ENCODE data around the gene NDST4.

The NDST4 gene

DNA sequence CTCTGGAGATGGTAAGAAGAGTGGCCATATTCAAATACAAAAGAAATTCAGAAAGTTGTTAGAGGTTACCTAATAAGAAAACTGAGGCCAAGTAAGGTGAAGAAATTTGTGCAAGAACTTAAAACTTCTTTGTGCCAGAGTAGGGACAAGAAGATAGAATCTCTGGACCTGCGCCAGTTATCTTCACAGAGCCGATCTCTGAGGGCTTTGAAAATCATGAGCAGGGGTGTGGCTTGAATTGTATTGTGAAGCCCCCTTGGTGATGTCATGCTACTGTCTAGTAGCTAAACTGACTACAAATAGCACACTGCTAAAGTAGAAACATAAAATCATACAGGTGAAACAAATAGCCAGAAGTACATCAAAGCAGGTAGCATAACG is 330.2 kb downstream of the NDST4 start:
- Histone ChIP-seq H3K27me3 (replicated peaks; ENCODE audit: control insufficient read depth, insufficient read depth, low read length) (no peaks in the 10 kb centered on the region), H3K4me3 (replicated peaks; ENCODE audit: low read depth, low read length) (no peak overlapping the region), H3K36me3 (ENCODE audit: control insufficient read depth, insufficient read depth, low read length) (no peaks in the 10 kb centered on the region)
- TF ChIP-seq, protein P1, sequence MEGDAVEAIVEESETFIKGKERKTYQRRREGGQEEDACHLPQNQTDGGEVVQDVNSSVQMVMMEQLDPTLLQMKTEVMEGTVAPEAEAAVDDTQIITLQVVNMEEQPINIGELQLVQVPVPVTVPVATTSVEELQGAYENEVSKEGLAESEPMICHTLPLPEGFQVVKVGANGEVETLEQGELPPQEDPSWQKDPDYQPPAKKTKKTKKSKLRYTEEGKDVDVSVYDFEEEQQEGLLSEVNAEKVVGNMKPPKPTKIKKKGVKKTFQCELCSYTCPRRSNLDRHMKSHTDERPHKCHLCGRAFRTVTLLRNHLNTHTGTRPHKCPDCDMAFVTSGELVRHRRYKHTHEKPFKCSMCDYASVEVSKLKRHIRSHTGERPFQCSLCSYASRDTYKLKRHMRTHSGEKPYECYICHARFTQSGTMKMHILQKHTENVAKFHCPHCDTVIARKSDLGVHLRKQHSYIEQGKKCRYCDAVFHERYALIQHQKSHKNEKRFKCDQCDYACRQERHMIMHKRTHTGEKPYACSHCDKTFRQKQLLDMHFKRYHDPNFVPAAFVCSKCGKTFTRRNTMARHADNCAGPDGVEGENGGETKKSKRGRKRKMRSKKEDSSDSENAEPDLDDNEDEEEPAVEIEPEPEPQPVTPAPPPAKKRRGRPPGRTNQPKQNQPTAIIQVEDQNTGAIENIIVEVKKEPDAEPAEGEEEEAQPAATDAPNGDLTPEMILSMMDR (IDR thresholded peaks at IDR 0.05; ENCODE audit: insufficient read depth, low read length, poor library complexity, severe bottlenecking), result no peak
- no peak for DNase-seq (ENCODE audit: extremely low read depth, insufficient read length)

DNA sequence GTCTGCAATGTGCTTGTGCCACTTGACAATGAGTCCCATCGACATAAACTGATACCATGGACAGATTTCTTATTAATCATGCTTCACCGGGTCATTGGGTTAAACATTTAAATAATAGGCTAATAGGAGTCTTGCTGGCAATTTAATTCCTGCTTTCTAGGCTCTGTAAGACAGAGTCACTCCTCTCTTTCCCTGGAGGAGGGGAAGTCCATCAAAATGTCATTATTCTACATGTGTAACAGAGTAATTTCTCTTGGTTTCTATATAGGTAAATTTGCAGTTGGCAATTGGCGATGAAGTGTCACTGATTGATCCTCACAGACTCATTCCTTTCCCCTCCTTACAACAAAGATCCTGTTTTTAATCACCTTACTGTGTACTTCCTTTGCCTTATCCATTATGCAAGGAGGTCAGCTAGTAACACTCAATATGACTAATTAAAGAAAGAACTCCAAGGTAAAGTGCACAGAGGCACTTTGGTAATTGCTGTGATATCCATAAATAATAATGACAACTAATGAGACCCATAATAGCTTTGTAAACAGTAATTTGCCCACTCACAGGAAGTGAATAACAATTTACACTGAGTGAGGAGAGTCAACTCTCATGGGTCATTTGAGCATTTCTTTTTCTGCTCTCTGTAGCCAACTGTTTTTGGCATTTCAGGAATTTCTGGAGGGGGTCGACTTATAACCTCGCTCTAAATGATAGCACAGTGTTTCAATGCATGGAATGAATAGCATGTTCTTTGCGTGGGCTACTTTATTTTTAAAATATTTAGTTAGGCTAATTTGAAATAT is 330.8 kb downstream of the NDST4 start:
- H3K36me3 ChIP-seq (ENCODE audit: control insufficient read depth, insufficient read depth, low read length), result no peaks in the 10 kb centered on the region
- no peak for DNase-seq (ENCODE audit: extremely low read depth, insufficient read length)
- H3K27me3 ChIP-seq (replicated peaks; ENCODE audit: control insufficient read depth, insufficient read depth, low read length), result no peaks in the 10 kb centered on the region
- TF ChIP-seq, protein P1 (IDR thresholded peaks at IDR 0.05; ENCODE audit: insufficient read depth, low read length, poor library complexity, severe bottlenecking), result no peak
- H3K4me3 ChIP-seq (replicated peaks; ENCODE audit: low read depth, low read length), result no peak overlapping the region

DNA sequence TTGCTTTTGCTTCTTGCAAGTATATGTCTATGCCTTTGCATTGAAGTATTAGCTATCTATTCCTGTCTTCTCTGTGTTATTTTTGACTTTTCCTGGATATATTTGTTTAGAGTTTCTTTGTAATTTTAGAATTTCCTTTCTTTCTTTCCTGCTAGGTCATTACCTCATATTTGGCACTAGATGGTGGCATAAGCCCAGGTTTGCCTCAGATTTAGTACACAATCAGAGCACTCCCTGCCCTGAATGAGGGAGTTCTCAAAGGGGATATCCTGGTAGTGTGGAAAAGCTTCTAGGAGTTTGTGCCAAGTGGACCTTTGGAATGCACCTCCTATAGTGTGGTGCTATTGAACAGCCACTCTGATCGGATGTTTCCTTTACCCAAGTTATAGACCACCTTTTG is 333.2 kb downstream of the NDST4 start:
- H3K4me3 ChIP-seq (replicated peaks; ENCODE audit: low read depth, low read length), result no peak overlapping the region
- TF ChIP-seq, protein P1 (IDR thresholded peaks at IDR 0.05; ENCODE audit: insufficient read depth, low read length, poor library complexity, severe bottlenecking), result peak; percentile 17
- no peaks in the 10 kb centered on the region for H3K36me3 ChIP-seq (ENCODE audit: control insufficient read depth, insufficient read depth, low read length)
- no peak for DNase-seq (ENCODE audit: extremely low read depth, insufficient read length)
- no peaks in the 10 kb centered on the region for H3K27me3 ChIP-seq (replicated peaks; ENCODE audit: control insufficient read depth, insufficient read depth, low read length)
